ENCODE measurements around the gene EXOC3. TPM values are rescaled to one million over a fixed set of nuclear protein-coding genes. Genes with fewer than 3 reads are reported as not detected.

Gene EXOC3
- total RNA-seq, 1 experiment from 2014 or later: 34.7 TPM

GRCh38 chr5:425714-426113, 17.3 kb upstream of the EXOC3 start:
- DNase-seq (ENCODE audit: low spot score): no peak

GRCh38 chr5:426392-426976, 16.5 kb upstream of the EXOC3 start:
- no peak for DNase-seq (ENCODE audit: low spot score)

- DNase-seq (ENCODE audit: low spot score): no peak
These were observed 15.4 kb upstream of the EXOC3 start for GRCh38 chr5:427415-428087.

DNA sequence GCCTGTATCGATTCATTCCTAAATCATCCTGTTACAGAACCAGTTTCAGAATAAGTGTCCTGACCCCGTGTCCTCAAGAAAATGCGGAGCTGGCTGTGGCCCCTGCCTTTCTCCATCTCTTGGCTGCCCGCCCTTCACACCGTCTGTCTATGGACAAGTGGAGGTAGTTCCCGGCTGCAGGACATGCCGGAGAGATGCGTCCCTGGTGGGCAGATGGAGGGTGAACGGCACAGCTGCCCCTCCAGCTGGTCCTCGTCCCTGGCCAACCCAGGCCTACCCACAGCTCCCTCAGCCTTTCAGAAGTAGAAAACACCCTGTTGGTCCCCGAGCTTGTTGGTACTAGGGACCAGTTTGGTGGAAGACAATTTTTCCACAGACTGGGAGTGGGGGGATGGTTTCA, 14.8 kb upstream of the EXOC3 start:
- no peak for DNase-seq (ENCODE audit: low spot score)

GRCh38 chr5:428754-429452, 14.1 kb upstream of the EXOC3 start:
- no peak for DNase-seq (ENCODE audit: low spot score)

DNA sequence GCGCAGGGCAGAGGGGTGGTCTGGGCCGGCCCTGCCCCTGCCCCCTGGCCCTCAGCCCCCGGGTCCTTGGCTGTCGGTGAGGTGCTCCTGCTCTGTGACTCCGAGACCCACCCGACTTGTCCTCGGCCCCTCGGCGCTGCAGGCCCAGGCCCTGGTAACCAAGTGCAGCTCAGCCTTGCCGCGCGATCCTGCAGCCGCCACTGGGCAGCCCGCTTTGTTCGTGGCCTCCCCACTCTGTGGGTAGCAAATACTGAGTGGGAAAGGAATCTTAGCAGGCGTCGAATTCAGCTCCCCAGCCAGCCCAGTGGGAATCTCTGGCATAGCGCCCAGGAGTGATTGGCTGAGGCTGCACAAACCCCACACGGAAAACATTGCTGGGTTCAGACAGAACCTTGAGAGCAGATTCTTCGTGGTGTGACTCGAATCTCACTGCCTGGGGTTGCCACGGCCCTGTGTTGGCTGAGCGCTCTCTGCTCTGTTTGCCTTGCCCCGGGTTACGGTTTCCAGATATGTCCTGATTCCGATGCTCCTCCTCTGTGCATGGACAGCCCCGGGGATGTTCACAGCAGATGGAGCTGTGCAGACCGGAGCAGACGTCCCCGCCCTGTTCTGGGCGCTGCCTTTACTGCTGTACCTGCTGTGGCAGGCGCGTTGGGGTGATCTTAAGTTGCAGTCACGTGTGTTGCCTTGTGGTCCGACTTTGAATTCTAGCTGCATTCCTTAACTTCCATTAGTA, 13.4 kb upstream of the EXOC3 start:
- DNase-seq (ENCODE audit: low spot score): no peak

DNA sequence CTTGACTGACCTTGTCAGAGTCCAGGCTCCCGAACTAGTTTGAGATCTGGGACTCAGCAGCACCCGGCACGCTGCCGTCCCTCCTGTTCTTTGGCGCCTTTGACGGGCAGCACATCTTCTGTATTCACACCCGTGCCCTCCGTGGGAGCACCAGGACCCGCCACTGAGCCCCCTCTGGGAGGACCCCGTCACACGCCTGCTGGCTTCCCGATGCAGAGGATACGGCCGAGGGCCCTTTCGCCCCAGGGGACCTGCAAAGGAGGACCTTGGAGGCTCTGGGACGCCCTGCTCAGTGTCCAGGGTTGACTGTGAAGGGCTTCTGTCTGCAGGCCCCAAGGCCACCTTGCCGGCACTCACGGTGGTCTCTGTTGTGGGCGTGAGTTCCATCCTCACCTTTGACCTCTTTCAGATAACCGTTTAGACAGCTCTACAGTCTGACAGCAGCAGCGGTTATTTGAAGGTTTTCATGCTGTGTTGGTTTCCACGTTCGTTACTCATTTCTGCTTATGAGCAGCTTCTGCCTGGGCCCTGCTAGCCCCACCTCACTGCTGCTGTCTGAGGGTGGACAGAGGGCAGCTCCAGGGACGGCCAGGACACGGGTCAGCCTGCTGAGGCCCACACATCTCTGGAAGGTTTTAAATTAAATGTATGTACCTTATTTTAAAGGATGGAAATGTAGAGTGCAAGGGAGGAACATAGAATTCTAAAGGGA, 12.6 kb upstream of the EXOC3 start:
- no peak for DNase-seq (ENCODE audit: low spot score)

DNA sequence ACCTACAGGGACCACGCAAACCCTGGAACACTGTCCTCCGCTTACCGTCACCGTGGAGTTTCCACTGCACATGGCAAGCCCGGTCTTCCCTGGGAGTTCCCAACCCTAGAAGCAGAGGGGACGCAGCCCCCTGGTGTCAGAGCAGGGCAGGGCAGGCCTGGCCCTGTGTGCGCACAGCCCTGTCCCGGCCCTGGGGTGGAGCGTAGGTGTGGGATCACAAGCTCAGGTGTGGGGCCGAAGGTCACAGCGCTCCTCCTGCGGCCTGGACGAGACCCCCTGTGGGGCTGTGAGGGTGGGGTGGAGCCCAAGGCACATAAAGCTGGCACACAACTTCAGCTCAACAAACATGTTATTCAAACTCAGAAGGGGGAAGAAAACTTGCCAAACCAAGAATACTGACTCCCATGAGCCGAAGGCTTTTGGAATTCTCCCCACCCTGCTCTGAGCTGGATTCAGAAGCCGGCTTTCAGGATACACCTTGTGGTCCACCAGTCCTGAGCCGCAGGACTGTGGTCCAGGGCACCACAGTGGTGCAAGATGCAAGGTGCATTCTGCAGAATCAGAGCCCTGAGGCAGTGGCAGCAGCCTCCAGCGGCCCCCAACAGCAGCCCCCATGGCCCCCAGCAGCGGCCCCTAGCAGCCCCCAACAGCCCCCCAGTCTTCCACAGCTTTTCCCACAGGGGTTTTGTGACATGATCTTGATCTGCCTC, 11.8 kb upstream of the EXOC3 start:
- DNase-seq (ENCODE audit: low spot score): peak; percentile 16

GRCh38 chr5:431711-432050, 11.3 kb upstream of the EXOC3 start:
- DNase-seq (ENCODE audit: low spot score): no peak

- no peak for DNase-seq (ENCODE audit: low spot score)
These were observed 10.6 kb upstream of the EXOC3 start for GRCh38 chr5:432201-432927.

GRCh38 chr5:432928-433791, 9.8 kb upstream of the EXOC3 start:
- DNase-seq (ENCODE audit: low spot score): no peak

DNA sequence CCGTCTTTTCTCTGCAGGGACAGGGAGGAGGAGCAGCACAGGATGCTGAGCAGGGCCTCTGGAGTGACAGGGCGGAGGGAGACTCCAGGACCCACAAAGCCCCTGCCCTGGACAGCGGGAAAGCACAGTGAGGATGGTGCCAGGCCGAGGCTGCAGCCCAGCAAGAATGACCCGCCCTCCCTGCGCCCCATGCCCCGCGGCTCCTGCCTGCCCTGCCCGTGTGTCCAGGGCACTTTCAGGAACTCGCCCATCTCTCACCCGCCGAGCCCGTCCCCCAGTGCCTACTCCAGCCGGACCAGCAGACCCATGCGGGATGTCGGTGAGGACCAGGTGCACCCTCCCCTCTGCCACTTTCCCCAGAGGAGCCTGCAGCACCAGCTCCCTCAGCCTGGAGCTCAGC, 9.1 kb upstream of the EXOC3 start:
- no peak for DNase-seq (ENCODE audit: low spot score)

DNA sequence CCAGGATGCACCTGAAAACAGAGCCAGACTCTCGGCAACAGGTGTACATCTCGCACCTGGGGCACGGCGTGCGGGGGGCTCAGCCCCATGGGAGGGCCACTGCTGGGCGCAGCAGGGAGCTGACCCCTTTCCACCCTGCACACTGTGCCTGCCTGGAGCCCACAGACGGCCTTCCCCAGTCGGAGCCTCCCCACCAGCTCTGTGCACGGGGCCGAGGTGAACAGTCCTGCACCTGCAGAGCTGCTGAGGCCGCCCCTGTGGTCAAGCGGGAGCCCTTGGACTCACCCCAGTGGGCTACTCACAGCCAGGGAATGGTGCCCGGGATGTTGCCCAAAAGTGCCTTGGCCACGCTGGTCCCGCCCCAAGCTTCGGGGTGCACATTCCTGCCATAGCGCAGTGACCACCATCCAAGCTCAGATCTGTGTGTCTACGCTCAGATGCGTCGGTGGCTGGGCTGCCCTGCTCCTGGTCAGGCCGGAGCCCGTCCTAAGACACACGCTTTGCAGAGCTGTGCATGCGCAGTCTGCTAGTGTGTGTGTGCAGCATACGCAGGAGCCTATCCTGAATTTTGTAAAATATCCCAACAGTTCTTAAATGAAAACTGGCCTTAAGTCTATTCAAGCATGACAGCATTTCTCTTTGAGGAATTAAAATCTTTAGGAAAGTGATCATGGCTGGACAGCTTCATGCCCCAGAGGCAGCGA, 8.4 kb upstream of the EXOC3 start:
- DNase-seq (ENCODE audit: low spot score): no peak

DNA sequence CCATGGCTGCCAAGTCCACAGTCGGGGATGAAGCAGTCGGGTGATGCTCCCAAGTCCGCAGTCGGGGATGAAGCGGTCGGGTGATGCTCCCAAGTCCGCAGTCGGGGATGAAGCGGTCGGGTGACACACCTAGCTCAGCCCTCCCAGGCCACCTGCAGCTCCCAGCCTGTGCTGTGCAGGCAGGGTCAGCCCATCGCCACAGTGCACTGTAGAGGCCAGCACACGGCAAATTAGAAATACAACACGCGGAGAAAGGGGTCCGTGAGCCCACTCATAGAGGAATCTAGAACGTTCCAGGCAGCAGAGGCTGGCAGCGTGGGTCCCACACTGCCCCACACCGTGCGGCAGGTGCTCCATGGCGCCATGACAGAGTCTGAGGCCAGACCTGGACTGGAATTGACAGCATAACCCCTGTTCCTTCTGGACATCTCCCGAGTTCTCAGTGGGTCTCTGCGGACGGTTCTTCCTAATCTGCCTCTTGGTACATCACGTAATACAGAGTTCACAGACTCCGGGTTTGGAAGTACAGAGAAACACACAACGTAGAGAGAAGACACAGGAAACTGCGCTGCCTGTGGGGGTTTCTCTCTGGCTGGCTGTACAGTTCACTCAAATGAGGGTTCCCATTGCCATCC, 7.7 kb upstream of the EXOC3 start:
- no peak for DNase-seq (ENCODE audit: low spot score)

- peak; percentile 25 for DNase-seq (ENCODE audit: low spot score)
These were observed 6.9 kb upstream of the EXOC3 start for GRCh38 chr5:435961-436640.

- no peak for DNase-seq (ENCODE audit: low spot score)
These were observed 6.4 kb upstream of the EXOC3 start for GRCh38 chr5:436641-436975.

DNA sequence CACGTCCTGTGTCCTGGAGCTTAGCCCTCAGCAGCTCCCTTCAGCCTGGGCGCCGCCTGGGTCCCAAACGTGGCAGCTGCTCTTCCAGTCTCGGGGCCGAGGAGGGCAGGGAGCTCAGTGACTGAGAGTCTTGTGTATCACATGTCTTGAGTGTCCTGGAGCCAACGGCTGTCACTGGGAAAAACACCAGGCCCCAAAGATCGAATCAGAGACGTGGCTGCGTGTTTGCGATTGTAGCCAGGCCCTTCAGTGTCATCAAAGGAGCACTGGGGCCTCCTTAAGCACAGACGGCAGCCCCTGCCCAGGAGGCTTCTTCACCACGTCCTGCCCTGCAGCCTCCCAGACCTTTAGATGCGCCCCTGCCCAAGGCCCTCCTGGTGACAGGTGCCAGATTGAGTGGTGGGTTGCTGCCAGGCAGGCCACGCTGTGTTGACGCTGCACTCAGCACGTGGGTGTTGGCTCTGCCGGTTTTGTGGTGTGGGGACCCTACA, 5.7 kb upstream of the EXOC3 start:
- no peak for DNase-seq (ENCODE audit: low spot score)

DNA sequence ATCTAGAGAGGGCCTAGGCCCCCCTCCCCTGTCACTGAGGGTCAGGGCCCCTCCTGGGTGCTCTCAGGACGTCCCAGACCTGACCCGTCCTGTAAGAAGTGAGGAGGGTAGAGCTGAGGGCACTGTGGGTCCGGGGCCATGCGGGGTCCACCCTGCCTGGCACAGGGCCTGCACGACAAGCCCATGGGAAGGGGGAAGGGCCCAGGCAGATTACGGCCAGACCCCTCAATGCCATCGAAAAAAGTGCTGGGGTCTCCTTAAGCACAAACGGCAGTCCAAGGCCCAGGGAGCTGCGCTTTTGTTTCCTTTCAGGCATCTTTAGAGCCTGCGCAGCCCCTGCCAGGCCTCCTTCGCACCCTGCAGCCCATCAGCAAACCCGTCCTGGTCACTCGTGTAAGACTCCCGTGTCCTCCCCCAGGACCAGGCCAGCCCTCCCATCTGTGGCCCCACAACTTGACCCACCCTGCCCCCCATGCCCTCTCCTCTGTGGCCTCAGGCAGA, 4.4 kb upstream of the EXOC3 start:
- DNase-seq (ENCODE audit: low spot score): no peak

Data from A172 (cell line).